DMS153 treated with DMSO at 0.1 percent for 48 hours (cell line): ENCODE data around the gene KRT36.
A peak's percentile ranks its signal among the peaks of the same experiment; 100 is the strongest.

Experiments used
- DNase-seq: peaks from one replicate; lab custom pipeline; 2025; ENCODE audit not compliant: unreplicated experiment; lab: John Stamatoyannopoulos, UW

The KRT36 gene

DNA sequence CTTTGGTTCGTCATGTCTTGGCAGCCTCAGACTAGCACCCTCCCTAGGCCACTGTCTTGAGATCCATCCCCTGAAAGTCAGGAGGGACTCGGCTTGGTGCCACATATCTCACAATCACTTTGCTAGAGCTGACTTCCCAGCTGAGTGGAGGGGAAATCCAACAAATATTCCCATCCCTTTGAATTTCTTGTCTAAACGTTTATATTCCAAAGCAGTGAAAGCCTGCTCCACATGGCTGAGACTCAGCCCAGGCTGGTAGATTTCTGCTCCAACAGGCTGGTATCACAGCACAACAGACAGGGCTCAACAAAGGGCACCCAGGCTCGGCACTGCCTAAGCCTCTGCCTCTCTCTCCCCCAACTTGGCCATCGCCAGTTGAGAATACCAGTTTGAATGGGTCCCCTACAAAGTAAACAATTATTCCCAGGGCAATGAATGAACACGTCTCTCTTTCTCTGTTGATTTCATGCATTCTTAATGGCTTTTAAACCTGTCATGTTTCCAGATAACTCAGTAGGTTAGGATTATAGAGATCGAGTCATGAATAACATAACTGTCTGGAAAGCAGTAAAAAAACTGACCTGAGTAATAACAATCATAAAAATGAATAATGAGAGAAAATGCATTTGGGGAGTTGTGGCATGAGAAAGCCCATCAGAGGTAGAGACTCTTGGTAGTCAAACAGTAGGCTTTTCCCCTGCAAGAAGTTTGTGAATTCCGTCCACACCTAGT, 14.7 kb upstream of the KRT36 start:
- peak; percentile 64 for DNase-seq

- DNase-seq = no peak
These were observed 13.5 kb upstream of the KRT36 start for GRCh38 chr17:41503202-41503601.

GRCh38 chr17:41500131-41500911, 10.6 kb upstream of the KRT36 start:
- DNase-seq = no peak

DNA sequence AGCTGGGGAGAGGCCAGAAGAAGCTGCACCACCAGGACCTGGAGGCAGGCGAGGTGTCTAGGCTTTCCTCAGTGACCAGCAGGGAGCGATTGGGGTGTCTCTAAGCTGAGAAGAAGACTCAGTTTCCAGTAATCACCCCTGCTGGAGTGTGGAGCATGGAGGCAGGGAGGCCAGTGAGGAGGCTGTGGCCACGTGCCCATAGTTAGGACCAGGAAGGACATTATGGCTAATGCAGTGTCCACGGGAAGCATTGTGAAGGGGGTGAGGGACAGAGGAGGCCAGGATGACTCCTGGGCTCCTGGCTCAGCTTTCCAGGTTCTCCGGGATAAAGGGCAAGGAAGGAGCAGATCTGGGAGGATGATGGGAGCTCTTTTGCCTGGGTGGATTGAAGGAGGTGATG, 10.0 kb upstream of the KRT36 start:
- DNase-seq = no peak

GRCh38 chr17:41498276-41498675, 8.6 kb upstream of the KRT36 start:
- no peak for DNase-seq

DNA sequence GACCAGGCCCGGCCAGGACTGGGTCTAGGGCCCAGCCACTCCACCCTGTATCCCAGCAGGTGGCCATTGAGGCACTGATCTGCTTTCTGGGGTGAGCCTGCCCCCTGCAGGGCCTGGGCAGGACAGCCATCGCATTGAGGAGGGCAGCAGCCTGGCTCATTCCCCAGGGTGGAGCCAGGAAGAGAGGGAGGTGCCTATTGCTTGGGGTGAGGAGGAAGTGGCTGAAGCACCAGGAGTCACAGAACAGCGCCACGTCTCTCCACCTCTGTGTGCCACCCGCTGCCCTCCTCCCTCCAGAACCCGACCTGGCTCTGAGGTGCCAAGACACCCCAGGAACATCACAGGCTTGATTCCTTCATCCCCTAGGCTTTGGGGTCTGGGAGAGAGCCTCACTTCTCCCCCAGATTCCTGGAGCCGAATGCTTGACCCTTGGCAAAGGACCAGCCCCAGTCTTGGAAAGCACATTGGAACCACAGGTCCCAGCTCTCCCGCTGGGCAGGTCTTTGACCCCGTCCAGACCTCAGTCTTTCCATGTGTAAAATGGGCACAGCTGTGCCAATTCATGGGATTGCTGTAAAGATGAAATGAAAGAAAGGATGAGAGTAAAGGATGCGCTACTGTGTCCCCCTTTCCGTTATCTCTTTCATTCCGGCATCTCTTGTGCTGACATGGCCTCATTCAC, 7.2 kb upstream of the KRT36 start:
- peak; percentile 84 for DNase-seq

DNA sequence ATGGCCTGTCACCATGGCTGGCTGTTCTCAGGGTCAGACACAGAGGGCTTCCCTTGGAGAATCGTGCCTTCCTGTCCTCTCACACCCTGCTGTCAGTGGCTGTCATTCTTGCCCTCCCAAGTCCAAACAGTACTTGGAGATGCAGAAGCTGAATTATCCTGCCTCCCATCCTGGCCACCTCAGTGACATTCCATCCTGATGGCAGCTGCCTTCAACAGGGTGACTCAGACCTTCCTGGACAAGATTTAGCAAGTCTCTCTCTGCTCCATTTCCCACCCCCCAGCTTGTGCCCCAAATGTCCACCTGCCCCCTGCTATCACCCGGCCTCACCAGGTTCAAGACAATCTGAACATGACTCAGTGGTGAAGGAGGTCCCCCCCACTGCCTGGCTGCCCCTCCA, 4.8 kb upstream of the KRT36 start:
- DNase-seq = no peak

DNA sequence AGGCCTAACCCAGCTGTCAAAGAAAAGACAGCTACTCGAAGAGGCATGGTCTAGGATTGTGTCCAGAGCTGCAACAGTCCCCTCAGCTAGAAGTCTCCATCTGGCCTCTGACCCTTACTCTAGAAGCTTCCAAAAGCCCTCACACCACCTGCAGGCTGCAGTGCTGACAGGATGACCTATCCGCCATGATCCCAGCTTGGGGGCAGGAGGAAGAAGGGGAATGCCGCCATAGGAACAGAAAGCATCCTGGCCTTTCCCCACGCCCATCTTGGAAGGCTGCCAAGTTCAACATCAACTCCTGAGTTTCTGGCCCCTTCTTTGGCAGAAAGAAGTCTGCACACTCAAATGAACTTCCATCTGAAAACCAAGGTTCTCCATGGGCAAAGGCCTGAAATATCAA, 3.1 kb upstream of the KRT36 start:
- DNase-seq = peak; percentile 80

DNA sequence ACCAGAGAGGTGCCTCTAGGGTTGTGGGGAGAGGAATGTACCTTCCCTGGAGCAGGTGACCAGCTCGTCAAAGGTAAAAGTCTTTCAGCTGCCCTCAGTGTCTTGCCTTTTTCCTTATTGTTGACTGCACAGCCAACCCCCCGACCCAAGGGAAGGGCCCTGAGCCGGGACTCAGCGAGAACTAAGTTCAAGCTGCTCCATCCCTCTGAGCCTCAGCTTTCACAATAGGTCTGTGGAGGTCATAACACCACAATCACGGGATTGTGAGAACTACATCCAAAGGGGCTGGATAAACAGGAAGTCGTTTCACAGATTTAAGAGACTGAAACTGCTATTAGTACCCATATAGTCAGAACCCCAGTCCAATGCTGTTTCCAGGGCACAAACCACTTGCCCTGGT, 2.6 kb upstream of the KRT36 start:
- DNase-seq = no peak

DNA sequence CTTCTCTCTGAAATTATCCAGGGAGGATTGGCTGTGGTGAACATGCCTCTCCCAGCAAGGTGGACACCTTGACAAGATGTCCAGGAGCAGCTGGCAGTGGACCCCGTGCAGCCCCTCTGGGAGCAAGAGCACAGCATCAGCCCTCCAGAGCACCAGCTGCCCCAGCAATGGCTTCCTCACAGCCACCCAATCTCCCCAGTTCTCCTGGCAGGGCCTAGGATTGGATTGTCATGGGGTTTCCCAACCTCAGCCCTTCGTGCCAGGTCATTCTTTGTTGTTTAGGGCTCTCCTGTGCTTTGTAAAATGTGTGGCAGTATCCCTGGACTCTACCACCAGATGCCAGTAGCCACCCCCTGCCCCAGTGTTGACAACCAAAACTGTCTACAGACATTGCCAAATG, 1.8 kb upstream of the KRT36 start:
- DNase-seq = no peak

- DNase-seq = peak; percentile 32
These were observed 585 bp upstream of the KRT36 start for GRCh38 chr17:41490000-41490990.

GRCh38 chr17:41486809-41487530, 2.7 kb downstream of the KRT36 start:
- DNase-seq = no peak

DNA sequence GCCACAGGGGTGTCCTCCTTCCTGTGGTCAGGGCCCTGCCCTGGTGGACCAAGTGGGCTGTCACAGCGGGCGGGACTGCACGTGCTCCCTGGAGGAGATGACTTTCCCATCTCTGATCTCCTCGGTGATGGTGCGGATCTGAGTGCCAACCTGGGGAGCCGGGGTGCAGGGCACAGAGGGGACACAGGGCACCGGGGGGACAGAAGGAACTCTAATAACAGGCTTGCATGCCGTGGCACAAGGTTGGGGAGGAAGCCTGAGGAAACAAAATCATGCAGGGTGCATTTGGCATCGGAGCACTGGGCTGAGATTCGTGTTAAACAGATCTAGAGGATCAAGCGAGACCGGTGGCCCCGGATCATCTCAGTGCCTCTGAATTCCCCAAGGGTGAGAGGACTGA, 3.4 kb downstream of the KRT36 start:
- no peak for DNase-seq

DNA sequence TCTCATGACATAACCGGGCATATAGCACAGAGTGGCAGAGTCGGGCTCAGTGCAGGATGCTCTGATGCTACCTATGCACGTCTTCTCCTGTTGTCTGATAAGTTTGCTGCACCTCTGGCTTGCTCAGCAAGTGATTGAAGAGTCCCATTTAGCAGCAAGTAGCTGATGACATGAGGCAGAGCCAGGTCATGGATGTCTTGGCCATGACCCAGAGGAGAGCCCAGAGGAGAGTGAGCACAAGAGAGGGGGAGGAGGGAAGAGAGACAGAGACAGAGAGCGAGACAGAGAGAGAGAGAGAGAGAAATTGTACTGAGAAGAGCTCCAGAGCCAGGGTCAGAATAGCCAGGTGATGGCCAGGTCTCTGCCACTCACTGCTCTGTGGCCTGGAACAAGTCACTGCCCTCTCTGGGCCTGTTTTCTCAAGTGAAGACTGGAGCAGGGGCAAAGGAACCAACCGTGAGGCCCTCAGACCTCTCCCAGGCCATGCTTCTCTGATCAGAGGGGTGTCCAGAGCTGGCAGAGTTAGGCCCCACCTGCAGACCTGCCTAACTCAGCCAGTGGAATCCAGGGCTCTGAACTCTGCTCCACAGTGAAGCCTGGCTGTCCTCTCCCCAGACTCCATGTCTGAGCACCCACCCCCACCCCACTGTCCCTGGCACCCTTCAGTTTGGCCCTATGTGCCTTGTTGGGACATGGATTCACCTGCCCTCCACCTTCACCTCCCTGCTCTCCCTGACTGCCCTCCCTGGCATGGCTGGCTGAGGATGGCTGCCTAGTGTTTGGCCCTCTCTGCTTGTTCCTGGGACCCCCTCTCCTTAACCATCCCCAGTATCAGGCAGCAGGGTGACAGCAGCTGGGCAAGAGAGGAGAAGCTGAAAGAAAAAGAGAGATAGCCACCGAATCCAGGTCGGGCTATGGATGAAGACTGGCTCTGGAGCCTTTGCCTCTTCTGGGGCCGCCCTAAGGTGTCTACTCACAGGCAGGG, 4.5 kb downstream of the KRT36 start:
- DNase-seq = no peak

- no peak for DNase-seq
These were observed 5.5 kb downstream of the KRT36 start for GRCh38 chr17:41483991-41484826.

DNA sequence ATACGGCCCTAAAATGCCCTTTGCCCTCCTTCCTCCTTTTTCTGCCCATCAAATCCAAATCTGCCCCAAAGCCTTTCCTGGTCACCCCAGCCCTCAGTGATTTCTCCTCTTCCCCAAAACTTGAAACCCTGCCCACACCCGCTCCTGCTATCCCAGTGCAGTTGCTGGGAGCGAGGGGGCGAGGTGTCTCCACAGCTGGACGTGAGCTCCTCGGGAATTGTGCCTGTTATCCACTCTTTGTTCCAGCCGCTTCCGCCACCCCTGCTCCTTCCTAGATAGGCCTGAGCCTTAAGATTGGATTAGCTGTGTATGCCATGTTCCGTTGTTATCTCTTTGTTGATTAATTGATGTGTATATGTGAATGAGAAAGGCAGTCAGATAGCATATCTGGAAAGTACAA, 6.2 kb downstream of the KRT36 start:
- DNase-seq = no peak

GRCh38 chr17:41481036-41481435, 8.7 kb downstream of the KRT36 start, which contains the start of gene KRT35:
KRT35 (minus strand) TSS chr17:41481151; CDS start chr17:41481097, 54 bp downstream.
- no peak for DNase-seq

DNA sequence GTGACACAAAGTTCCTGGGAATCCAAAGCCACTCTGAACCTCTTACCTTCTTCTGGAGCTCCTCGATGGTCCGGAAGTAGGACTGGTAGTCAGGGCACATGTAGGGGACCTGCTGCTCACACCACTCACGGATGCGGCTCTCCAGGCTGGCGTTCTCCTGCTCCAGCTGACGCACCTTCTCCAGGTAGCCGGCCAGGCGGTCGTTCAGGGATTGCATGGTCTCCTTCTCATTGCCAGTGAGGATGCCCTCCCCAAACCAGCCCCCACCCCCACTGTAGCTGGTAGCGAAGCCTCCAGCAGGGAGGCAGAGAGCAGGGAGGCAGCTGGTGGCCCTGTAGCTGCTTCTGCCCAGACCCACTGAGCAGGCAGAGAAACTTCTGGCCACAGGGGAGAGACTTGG, 9.1 kb downstream of the KRT36 start:
- DNase-seq = no peak
